ENCODE data around the gene AHCTF1. TPM values are rescaled to one million over a fixed set of nuclear protein-coding genes. Genes with fewer than 3 reads are reported as not detected.
A peak's percentile ranks its signal among the peaks of the same experiment; 100 is the strongest.

The AHCTF1 gene
- total and polyA plus RNA-seq, 9 of the 15 experiments (the other 6 are each of a cell fraction or from before 2014, with no cell fraction given): 9.4 to 102 (median 47.6) TPM

DNA sequence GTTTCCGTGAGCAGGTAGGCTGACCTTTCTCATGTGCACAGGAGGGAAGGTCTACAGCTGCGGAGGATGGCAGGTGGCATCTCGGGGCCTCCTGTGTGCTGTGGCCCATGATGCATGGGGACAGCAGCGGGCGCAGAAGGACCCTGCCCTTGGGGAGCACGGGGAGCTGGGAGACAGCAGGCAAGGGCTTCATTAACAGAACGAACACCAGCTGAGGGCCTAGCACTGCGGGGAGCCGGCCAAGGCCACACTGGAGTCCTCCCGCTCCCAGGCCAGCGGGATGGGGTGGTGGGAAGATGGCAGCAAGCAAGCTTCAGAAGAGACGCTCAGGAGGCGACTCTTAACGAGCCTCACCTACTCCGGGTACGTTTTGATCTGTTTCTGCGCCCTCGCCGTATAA lies 140.9 kb downstream of the AHCTF1 start:
- TF ChIP-seq, protein P1, sequence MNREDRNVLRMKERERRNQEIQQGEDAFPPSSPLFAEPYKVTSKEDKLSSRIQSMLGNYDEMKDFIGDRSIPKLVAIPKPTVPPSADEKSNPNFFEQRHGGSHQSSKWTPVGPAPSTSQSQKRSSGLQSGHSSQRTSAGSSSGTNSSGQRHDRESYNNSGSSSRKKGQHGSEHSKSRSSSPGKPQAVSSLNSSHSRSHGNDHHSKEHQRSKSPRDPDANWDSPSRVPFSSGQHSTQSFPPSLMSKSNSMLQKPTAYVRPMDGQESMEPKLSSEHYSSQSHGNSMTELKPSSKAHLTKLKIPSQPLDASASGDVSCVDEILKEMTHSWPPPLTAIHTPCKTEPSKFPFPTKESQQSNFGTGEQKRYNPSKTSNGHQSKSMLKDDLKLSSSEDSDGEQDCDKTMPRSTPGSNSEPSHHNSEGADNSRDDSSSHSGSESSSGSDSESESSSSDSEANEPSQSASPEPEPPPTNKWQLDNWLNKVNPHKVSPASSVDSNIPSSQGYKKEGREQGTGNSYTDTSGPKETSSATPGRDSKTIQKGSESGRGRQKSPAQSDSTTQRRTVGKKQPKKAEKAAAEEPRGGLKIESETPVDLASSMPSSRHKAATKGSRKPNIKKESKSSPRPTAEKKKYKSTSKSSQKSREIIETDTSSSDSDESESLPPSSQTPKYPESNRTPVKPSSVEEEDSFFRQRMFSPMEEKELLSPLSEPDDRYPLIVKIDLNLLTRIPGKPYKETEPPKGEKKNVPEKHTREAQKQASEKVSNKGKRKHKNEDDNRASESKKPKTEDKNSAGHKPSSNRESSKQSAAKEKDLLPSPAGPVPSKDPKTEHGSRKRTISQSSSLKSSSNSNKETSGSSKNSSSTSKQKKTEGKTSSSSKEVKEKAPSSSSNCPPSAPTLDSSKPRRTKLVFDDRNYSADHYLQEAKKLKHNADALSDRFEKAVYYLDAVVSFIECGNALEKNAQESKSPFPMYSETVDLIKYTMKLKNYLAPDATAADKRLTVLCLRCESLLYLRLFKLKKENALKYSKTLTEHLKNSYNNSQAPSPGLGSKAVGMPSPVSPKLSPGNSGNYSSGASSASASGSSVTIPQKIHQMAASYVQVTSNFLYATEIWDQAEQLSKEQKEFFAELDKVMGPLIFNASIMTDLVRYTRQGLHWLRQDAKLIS (CRISPR knock-in tag; IDR thresholded peaks at IDR 0.05): no peak
- TF ChIP-seq ZNF263 (CRISPR knock-in tag; IDR thresholded peaks at IDR 0.05; ENCODE audit: borderline replicate concordance): peak; percentile 88

More for the DNA sequence above, 140.9 kb downstream of the AHCTF1 start:
- H4K20me1 ChIP-seq (replicated peaks; ENCODE audit: control insufficient read depth, insufficient read depth, low read length): no peaks in the 10 kb centered on the region
- FAIRE-seq: no peak
- H3K79me2 ChIP-seq (ENCODE audit: control insufficient read depth, insufficient read depth, low read length): no peaks in the 10 kb centered on the region
- peaks cover 5 to 38% of the 10 kb centered on the region in 2 experiments; a peak in 3 of 5 replicates for H3K4me1 ChIP-seq (replicated peaks in 1 of 2; ENCODE audit: control insufficient read depth in 2 of 2, insufficient read depth in 2 of 2, low read length in 2 of 2)
- no peak overlapping the region for H2AFZ ChIP-seq (ENCODE audit: low read depth, low read length)
- ChIA-PET CTCF (ENCODE audit: low intra/inter-chr PET ratio) (no interaction called here), POLR2A (interaction anchor here (0.6 to 0.8 kb wide), 2 partner anchors 14 to 163 kb away, joined by 3 to 4 read pairs; no protein-coding TSS in a partner anchor)
- no peak overlapping the region for H3K4me3 ChIP-seq
- in situ Hi-C loops (cut with MboI) (no loop called here), intact Hi-C loops (cut with micrococcal nuclease) (no loop called here)
- no peaks in the 10 kb centered on the region for H3K9me1 ChIP-seq (ENCODE audit: control insufficient read depth, insufficient read depth, low read length)
- no peak overlapping the region for H3K27ac ChIP-seq (ENCODE audit: extremely low read depth, low read depth, low read length)
- 24% methylated on average over 19 of the region's 19 CpGs for WGBS (ENCODE audit: insufficient coverage, low coverage, missing lambda C conversion rate)
- H3K36me3 ChIP-seq (ENCODE audit: control insufficient read depth, insufficient read depth, low read length): no peaks in the 10 kb centered on the region
- H3K9me3 ChIP-seq (replicated peaks; ENCODE audit: control insufficient read depth, insufficient read depth, low read depth, low read length): no peaks in the 10 kb centered on the region
- BruUV-seq (replicated peaks): no TSS peak
- no peak for DNase-seq (ENCODE audit: extremely low read depth in 1 of 4, low spot score in 3 of 4)
- no peak overlapping the region for H3K4me2 ChIP-seq (ENCODE audit: insufficient read depth, low read length)
- H3K27me3 ChIP-seq (ENCODE audit: control insufficient read depth in 2 of 2, insufficient read depth in 2 of 2, low read length in 2 of 2): peaks cover 5 to 61% of the 10 kb centered on the region in 2 experiments
- no peak overlapping the region for H3K9ac ChIP-seq (ENCODE audit: insufficient read depth in 1 of 2, low read depth in 2 of 2, low read length in 2 of 2)
- no peak for ATAC-seq

Data from K562 (cell line).